Measurements from ENCODE around the gene HSD17B4. TPM values are rescaled to one million over a fixed set of nuclear protein-coding genes. Genes with fewer than 3 reads are reported as not detected.
A peak's percentile ranks its signal among the peaks of the same experiment; 100 is the strongest.
"Not testable (repeated sequence)": the region's sequence is repeated elsewhere in the genome, so short reads cannot be mapped to it uniquely, and the experiment has no call there.

The HSD17B4 gene
- total RNA-seq, 1 donor from 2014 or later, result 142 TPM

GRCh38 chr5:119409235-119409815 lies 43.0 kb upstream of the HSD17B4 start:
- no peak for DNase-seq (ENCODE audit: low read depth)
- TF ChIP-seq CTCF (conservative IDR thresholded peaks at IDR 0.05; ENCODE audit: low read depth, low read length), result peak; percentile 6

GRCh38 chr5:119410448-119411159 lies 41.7 kb upstream of the HSD17B4 start:
- TF ChIP-seq CTCF (conservative IDR thresholded peaks at IDR 0.05; ENCODE audit: low read depth, low read length), result no peak

More at GRCh38 chr5:119409235-119409815, 43.0 kb upstream of the HSD17B4 start:
- H3K4me3 ChIP-seq (ENCODE audit: low read depth, low read length), result no peak overlapping the region

GRCh38 chr5:119411361-119412278 lies 40.7 kb upstream of the HSD17B4 start:
- H3K4me3 ChIP-seq (ENCODE audit: low read depth, low read length), result peak overlapping the region; percentile 57
- peak; percentile 93 for TF ChIP-seq CTCF (conservative IDR thresholded peaks at IDR 0.05; ENCODE audit: low read depth, low read length)
- DNase-seq (ENCODE audit: low read depth), result no peak

More at GRCh38 chr5:119410448-119411159, 41.7 kb upstream of the HSD17B4 start:
- no peak for DNase-seq (ENCODE audit: low read depth)
- no peak overlapping the region for H3K4me3 ChIP-seq (ENCODE audit: low read depth, low read length)

- DNase-seq (ENCODE audit: low read depth), result no peak
- no peak for TF ChIP-seq CTCF (conservative IDR thresholded peaks at IDR 0.05; ENCODE audit: low read depth, low read length)
- no peak overlapping the region for H3K4me3 ChIP-seq (ENCODE audit: low read depth, low read length)
Measured at GRCh38 chr5:119412279-119413227, 39.7 kb upstream of the HSD17B4 start.

GRCh38 chr5:119414124-119414734 lies 38.1 kb upstream of the HSD17B4 start:
- not testable (repeated sequence) for DNase-seq (ENCODE audit: low read depth)

GRCh38 chr5:119417891-119418605 lies 34.2 kb upstream of the HSD17B4 start:
- no peak for DNase-seq (ENCODE audit: low read depth)
- no peak for TF ChIP-seq CTCF (conservative IDR thresholded peaks at IDR 0.05; ENCODE audit: low read depth, low read length)
- no peak overlapping the region for H3K4me3 ChIP-seq (ENCODE audit: low read depth, low read length)

More at GRCh38 chr5:119414124-119414734, 38.1 kb upstream of the HSD17B4 start:
- H3K4me3 ChIP-seq (ENCODE audit: low read depth, low read length), result not testable (repeated sequence)
